HEK293 (cell line): Measurements from ENCODE around the gene SP3.
A peak's percentile ranks its signal among the peaks of the same experiment; 100 is the strongest.

Experiments
- CTCF ChIA-PET: fragments of 350-600 bp; formaldehyde crosslinking; extraction: SDS; loops from one replicate; lab custom pipeline; 2021; ENCODE audit warnings: antibody characterized with exemption; lab: Yijun Ruan, JAX
- POLR2A ChIA-PET: fragments of 300-600 bp; formaldehyde crosslinking; extraction: SDS; loops from one replicate; lab custom pipeline; 2020; ENCODE audit warnings: antibody characterized with exemption, inconsistent platforms; lab: Yijun Ruan, JAX
- H3K27ac ChIP-seq: fragments of 200-500 bp; sonication (Bioruptor generic); 2 replicates; pipeline ENCODE4 v1.5.1; 2014; ENCODE audit warnings: low read depth, low read length, control low read depth, inconsistent platforms; ENCODE audit errors: extremely low read depth
- H3K36me3 ChIP-seq, 2 experiments: fragments of 200-500 bp in 1 of 2; sonication (Bioruptor generic) in 1 of 2; 1 replicate in 1 of 2; 2 replicates in 1 of 2; pipeline ENCODE4 v1.5.1; 2014 to 2017; ENCODE audit warnings: inconsistent platforms in 2 of 2, low read length in 2 of 2; ENCODE audit not compliant: control insufficient read depth in 2 of 2, insufficient read depth in 1 of 2
- H3K4me1 ChIP-seq: fragments of 200-500 bp; sonication (Bioruptor generic); 2 replicates; pipeline ENCODE4 v1.5.1; 2014; ENCODE audit warnings: mild to moderate bottlenecking, low read length, inconsistent platforms; ENCODE audit not compliant: control insufficient read depth, insufficient read depth
- H3K4me3 ChIP-seq: 2 replicates; pipeline ENCODE4 v1.5.1; 2011; ENCODE audit warnings: low read depth, mild to moderate bottlenecking, control low read depth, low read length, moderate library complexity
- H3K9me3 ChIP-seq: fragments of 200-500 bp; sonication (Bioruptor generic); 2 replicates; pipeline ENCODE4 v1.5.1; 2014; ENCODE audit warnings: low read depth, low read length, inconsistent platforms; ENCODE audit not compliant: control insufficient read depth, insufficient read depth
- EGR2 ChIP-seq: fragments of 450-650 bp; formaldehyde crosslinking; IDR thresholded peaks from 2 replicates; pipeline ENCODE4 v1.5.1; 2016; ENCODE audit warnings: low read depth, missing biosample characterization, missing genetic modification characterization
- SCRT2 ChIP-seq: fragments of 450-650 bp; formaldehyde crosslinking; IDR thresholded peaks from 2 replicates; pipeline ENCODE4 v1.5.1; 2016; ENCODE audit warnings: missing biosample characterization, missing genetic modification characterization
- ZNF157 ChIP-seq: fragments of 450-650 bp; formaldehyde crosslinking; IDR thresholded peaks from 2 replicates; pipeline ENCODE4 v1.5.1; 2016; ENCODE audit warnings: missing biosample characterization, missing genetic modification characterization
- ZNF174 ChIP-seq: fragments of 450-650 bp; formaldehyde crosslinking; IDR thresholded peaks from 2 replicates; pipeline ENCODE4 v1.5.0; 2017; ENCODE audit warnings: missing biosample characterization, mild to moderate bottlenecking, missing genetic modification characterization
- ZNF24 ChIP-seq: fragments of 450-650 bp; formaldehyde crosslinking; IDR thresholded peaks from 2 replicates; pipeline ENCODE4 v1.5.1; 2016; ENCODE audit warnings: missing biosample characterization, missing genetic modification characterization
- ZNF341 ChIP-seq: fragments of 450-650 bp; formaldehyde crosslinking; IDR thresholded peaks from 2 replicates; pipeline ENCODE4; 2016; ENCODE audit warnings: low read depth, missing biosample characterization, missing genetic modification characterization
- ZNF37A ChIP-seq: fragments of 450-650 bp; IDR thresholded peaks from 2 replicates; pipeline ENCODE4 v1.5.1; 2018; ENCODE audit warnings: missing biosample characterization, missing genetic modification characterization
- ZNF433 ChIP-seq: fragments of 450-650 bp; formaldehyde crosslinking; IDR thresholded peaks from 2 replicates; pipeline ENCODE4 v1.5.1; 2016; ENCODE audit warnings: missing biosample characterization, missing genetic modification characterization, low read depth
- ZNF549 ChIP-seq: fragments of 450-650 bp; IDR thresholded peaks from 2 replicates; pipeline ENCODE4 v1.5.1; 2018; ENCODE audit warnings: missing biosample characterization, missing genetic modification characterization, mild to moderate bottlenecking, inconsistent platforms, moderate library complexity
- ZNF621 ChIP-seq: fragments of 450-650 bp; formaldehyde crosslinking; IDR thresholded peaks from 2 replicates; pipeline ENCODE4 v1.5.1; 2017; ENCODE audit warnings: missing biosample characterization, missing genetic modification characterization
- ZNF785 ChIP-seq: fragments of 450-650 bp; formaldehyde crosslinking; IDR thresholded peaks from 2 replicates; pipeline ENCODE4 v1.5.1; 2016; ENCODE audit warnings: missing biosample characterization, missing genetic modification characterization
- ZNF843 ChIP-seq: fragments of 450-650 bp; formaldehyde crosslinking; IDR thresholded peaks from 2 replicates; pipeline ENCODE4 v1.5.1; 2016; ENCODE audit warnings: missing biosample characterization, missing genetic modification characterization
- ZSCAN23 ChIP-seq: fragments of 450-650 bp; formaldehyde crosslinking; IDR thresholded peaks from 2 replicates; pipeline ENCODE4 v1.5.1; 2016; ENCODE audit warnings: missing biosample characterization, missing genetic modification characterization
- ZXDB ChIP-seq: fragments of 450-650 bp; formaldehyde crosslinking; IDR thresholded peaks from 2 replicates; pipeline ENCODE4 v1.5.1; 2016; ENCODE audit warnings: missing biosample characterization, missing genetic modification characterization
- TF ChIP-seq, protein P1 (sequence below): fragments of 450-650 bp; formaldehyde crosslinking; IDR thresholded peaks from 2 replicates; pipeline ENCODE4 v1.5.1; 2017; ENCODE audit warnings: missing biosample characterization, mild to moderate bottlenecking, missing genetic modification characterization, moderate library complexity
- TF ChIP-seq, protein P2 (sequence below): fragments of 450-650 bp; formaldehyde crosslinking; IDR thresholded peaks from 2 replicates; pipeline ENCODE4 v1.5.1; 2017; ENCODE audit warnings: missing biosample characterization, missing genetic modification characterization
- TF ChIP-seq, protein P3 (sequence below): fragments of 450-650 bp; formaldehyde crosslinking; IDR thresholded peaks from 2 replicates; pipeline ENCODE4 v1.5.1; 2016; ENCODE audit warnings: missing biosample characterization, missing genetic modification characterization

Gene SP3

DNA sequence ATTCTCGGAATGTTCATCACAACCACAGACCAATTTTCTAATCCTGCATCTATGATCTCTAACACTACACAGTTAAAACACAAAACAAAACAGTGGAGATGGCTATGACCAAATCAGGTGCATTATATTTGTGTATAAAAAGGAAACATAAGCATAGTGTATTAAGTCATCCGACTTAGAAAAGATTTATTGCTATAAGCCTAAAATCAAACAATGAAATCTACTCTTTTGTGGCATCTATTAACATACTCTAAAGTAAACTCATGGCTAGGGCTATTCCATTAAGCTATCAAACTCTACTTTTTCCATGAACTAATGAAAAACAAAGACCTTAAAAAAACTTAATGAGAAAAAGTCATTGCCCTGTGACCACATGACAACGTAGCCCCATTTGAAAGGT is 8.7 kb downstream of the SP3 start (continued):
- no peak for TF ChIP-seq ZNF433 (tag by site-specific recombination)
- no peak for TF ChIP-seq EGR2 (tag by site-specific recombination)
- TF ChIP-seq, protein P1, sequence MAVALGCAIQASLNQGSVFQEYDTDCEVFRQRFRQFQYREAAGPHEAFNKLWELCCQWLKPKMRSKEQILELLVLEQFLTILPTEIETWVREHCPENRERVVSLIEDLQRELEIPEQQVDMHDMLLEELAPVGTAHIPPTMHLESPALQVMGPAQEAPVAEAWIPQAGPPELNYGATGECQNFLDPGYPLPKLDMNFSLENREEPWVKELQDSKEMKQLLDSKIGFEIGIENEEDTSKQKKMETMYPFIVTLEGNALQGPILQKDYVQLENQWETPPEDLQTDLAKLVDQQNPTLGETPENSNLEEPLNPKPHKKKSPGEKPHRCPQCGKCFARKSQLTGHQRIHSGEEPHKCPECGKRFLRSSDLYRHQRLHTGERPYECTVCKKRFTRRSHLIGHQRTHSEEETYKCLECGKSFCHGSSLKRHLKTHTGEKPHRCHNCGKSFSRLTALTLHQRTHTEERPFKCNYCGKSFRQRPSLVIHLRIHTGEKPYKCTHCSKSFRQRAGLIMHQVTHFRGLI (tag by site-specific recombination) = no peak
- peak; percentile 42; the same call in 1 of the 2 replicates for TF ChIP-seq ZNF843 (tag by site-specific recombination)
- TF ChIP-seq, protein P2, sequence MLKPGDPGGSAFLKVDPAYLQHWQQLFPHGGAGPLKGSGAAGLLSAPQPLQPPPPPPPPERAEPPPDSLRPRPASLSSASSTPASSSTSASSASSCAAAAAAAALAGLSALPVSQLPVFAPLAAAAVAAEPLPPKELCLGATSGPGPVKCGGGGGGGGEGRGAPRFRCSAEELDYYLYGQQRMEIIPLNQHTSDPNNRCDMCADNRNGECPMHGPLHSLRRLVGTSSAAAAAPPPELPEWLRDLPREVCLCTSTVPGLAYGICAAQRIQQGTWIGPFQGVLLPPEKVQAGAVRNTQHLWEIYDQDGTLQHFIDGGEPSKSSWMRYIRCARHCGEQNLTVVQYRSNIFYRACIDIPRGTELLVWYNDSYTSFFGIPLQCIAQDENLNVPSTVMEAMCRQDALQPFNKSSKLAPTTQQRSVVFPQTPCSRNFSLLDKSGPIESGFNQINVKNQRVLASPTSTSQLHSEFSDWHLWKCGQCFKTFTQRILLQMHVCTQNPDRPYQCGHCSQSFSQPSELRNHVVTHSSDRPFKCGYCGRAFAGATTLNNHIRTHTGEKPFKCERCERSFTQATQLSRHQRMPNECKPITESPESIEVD (tag by site-specific recombination) = peak; percentile 89
- no peak for TF ChIP-seq ZNF37A (tag by site-specific recombination)
- no peak for TF ChIP-seq ZNF157
- TF ChIP-seq ZNF549 (tag by site-specific recombination) = no peak
- no peak for TF ChIP-seq SCRT2 (tag by site-specific recombination)
- no peak for TF ChIP-seq ZNF24 (tag by site-specific recombination)

DNA sequence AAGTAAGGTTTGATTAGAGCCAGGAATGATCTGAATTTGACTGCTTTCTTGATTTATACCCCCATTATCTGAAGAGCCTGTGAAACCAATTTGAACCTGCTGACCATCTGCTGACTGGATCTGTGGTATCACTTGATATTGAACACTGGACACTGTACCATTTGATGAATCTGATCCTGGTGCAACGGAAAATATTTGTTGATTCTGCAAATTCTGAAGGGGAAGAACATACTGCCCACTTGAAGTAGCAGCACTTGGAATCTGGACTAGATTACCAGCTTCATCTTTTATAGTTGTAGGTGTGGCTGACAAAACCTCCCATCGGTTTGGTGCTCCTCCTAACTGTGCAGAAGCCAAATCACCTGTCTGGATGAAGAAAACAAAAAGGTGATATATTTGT is 9.3 kb downstream of the SP3 start:
- peaks cover 18 to 41% of the 10 kb centered on the region in 2 experiments for H3K36me3 ChIP-seq
- TF ChIP-seq ZNF785 (tag by site-specific recombination) (no peak), EGR2 (tag by site-specific recombination) (no peak), ZSCAN23 (tag by site-specific recombination) (no peak), ZNF174 (tag by site-specific recombination) (no peak), ZXDB (tag by site-specific recombination) (no peak)
- TF ChIP-seq, protein P3, sequence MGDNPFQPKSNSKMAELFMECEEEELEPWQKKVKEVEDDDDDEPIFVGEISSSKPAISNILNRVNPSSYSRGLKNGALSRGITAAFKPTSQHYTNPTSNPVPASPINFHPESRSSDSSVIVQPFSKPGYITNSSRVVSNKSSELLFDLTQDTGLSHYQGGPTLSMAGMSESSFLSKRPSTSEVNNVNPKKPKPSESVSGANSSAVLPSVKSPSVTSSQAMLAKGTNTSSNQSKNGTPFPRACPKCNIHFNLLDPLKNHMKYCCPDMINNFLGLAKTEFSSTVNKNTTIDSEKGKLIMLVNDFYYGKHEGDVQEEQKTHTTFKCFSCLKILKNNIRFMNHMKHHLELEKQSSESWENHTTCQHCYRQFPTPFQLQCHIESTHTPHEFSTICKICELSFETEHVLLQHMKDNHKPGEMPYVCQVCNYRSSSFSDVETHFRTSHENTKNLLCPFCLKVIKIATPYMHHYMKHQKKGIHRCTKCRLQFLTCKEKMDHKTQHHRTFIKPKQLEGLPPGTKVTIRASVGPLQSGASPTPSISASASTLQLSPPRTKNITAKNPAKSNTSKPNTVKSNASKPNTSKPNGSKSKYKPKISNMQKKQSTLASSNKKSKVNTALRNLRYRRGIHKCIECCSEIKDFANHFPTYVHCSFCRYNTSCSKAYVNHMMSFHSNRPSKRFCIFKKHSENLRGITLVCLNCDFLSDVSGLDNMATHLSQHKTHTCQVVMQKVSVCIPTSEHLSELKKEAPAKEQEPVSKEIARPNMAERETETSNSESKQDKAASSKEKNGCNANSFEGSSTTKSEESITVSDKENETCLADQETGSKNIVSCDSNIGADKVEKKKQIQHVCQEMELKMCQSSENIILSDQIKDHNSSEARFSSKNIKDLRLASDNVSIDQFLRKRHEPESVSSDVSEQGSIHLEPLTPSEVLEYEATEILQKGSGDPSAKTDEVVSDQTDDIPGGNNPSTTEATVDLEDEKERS (tag by site-specific recombination) = no peak
- no peak overlapping the region for H3K4me3 ChIP-seq
- ChIA-PET CTCF (no interaction called here), POLR2A (no interaction called here)
- H3K4me1 ChIP-seq = peaks cover 19% of the 10 kb centered on the region
- no peak overlapping the region for H3K27ac ChIP-seq
- H3K9me3 ChIP-seq = no peaks in the 10 kb centered on the region

DNA sequence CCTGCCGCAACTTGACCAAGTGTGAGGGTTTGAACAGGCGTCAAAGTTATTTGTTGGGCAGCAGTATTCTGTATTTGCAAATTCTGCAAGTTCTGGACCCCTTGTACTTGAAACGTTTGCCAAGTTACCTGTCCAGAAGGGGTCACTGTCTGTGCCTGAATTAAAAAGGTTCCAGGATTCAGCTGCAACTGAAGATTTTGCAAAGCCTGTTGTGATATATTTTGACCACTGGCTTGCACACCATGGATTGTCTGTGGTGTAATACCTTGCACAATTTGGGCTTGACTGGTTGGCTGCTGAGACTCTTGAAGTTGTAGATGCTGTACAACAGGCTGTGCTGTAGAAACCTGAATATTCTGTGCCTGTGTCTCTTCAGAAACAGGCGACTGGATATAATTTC is 10.2 kb downstream of the SP3 start:
- Histone ChIP-seq H3K9me3 (no peaks in the 10 kb centered on the region), H3K4me1 (peaks cover 19% of the 10 kb centered on the region), H3K4me3 (no peak overlapping the region), H3K27ac (no peak overlapping the region), H3K36me3 (peaks cover 18 to 39% of the 10 kb centered on the region in 2 experiments)
- POLR2A ChIA-PET = no interaction called here
- no peak for TF ChIP-seq ZNF341
- no peak for TF ChIP-seq ZNF621 (tag by site-specific recombination)
- CTCF ChIA-PET = no interaction called here
